Neutrophil (primary cell): ENCODE results near the gene TELO2.

ENCODE experiments used
- H3K27ac ChIP-seq: fragments of 200-600 bp; sonication (generic); 2 replicates; pipeline ENCODE4 v1.5.1; 2016; ENCODE audit warnings: mild to moderate bottlenecking, moderate library complexity
- H3K27me3 ChIP-seq: fragments of 200-600 bp; sonication (generic); 2 replicates; pipeline ENCODE4 v1.6.0; 2016; ENCODE audit warnings: mild to moderate bottlenecking
- H3K36me3 ChIP-seq: fragments of 200-600 bp; sonication (generic); 2 replicates; pipeline ENCODE4 v1.5.1; 2017
- H3K4me1 ChIP-seq, 2 experiments: fragments of 200-600 bp in 1 of 2; sonication (generic) in 1 of 2; 1 replicate in 1 of 2; 2 replicates in 1 of 2; pipeline versions ENCODE4 v1.5.1 to v1.6.1; 2013 to 2016; ENCODE audit warnings: low read depth in 1 of 2, low read length in 1 of 2, mild to moderate bottlenecking in 1 of 2, moderate library complexity in 1 of 2; ENCODE audit not compliant: control insufficient read depth in 1 of 2, insufficient read depth in 1 of 2
- H3K4me3 ChIP-seq, 2 experiments: fragments of 200-600 bp in 1 of 2; sonication (generic) in 1 of 2; 1 replicate in 1 of 2; 2 replicates in 1 of 2; pipeline ENCODE4 v1.5.1; 2013 to 2016; ENCODE audit warnings: low read depth in 1 of 2, low read length in 1 of 2, mild to moderate bottlenecking in 1 of 2, moderate library complexity in 1 of 2
- H3K9me3 ChIP-seq: fragments of 200-600 bp; sonication (generic); 2 replicates; pipeline ENCODE4 v1.5.1; 2016
- TF ChIP-seq, protein P1 (sequence below): fragments of 200-600 bp; sonication (generic); IDR thresholded peaks from 2 replicates; pipeline ENCODE4 v1.5.1; 2016; ENCODE audit warnings: antibody characterized with exemption

The TELO2 gene

DNA sequence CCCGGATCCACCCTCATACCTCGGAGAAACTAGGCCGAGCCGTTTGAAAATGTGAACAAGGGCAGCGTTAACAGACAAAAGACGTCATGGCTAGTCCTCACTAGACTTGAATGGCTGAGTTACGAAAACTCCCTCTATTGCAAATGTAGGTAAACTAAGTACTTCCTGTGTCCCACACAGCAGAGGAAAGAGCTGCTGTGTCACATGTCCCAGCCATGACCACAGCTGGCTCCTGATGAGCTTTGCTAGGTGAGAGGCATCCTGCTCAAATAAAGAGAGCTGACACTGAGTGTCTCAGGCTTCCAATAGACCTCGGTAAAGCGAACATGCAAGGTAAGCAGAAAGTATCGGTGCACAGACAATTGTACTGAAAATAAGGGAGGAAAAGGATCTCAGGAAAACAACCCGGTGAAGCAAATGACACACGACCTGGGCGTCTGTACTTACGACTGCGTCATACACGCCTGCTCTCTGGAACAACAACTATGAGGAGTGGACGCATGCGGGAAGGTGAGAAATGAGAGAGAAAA is 66.4 kb downstream of the TELO2 start:
- Histone ChIP-seq H3K4me1 (peaks cover 5 to 7% of the 10 kb centered on the region in 2 experiments), H3K27ac (no peak overlapping the region), H3K27me3 (no peaks in the 10 kb centered on the region), H3K4me3 (no peak overlapping the region), H3K36me3 (no peaks in the 10 kb centered on the region), H3K9me3 (no peaks in the 10 kb centered on the region)
- TF ChIP-seq, protein P1, sequence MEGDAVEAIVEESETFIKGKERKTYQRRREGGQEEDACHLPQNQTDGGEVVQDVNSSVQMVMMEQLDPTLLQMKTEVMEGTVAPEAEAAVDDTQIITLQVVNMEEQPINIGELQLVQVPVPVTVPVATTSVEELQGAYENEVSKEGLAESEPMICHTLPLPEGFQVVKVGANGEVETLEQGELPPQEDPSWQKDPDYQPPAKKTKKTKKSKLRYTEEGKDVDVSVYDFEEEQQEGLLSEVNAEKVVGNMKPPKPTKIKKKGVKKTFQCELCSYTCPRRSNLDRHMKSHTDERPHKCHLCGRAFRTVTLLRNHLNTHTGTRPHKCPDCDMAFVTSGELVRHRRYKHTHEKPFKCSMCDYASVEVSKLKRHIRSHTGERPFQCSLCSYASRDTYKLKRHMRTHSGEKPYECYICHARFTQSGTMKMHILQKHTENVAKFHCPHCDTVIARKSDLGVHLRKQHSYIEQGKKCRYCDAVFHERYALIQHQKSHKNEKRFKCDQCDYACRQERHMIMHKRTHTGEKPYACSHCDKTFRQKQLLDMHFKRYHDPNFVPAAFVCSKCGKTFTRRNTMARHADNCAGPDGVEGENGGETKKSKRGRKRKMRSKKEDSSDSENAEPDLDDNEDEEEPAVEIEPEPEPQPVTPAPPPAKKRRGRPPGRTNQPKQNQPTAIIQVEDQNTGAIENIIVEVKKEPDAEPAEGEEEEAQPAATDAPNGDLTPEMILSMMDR = no peak
